SK-N-SH (cell line): ENCODE measurements around the gene CDCP2. TPM values are rescaled to one million over a fixed set of nuclear protein-coding genes. Genes with fewer than 3 reads are reported as not detected.

Experiments used
- CTCF ChIA-PET: fragments of 300-600, 350-600 bp; formaldehyde crosslinking; extraction: SDS; loops from one replicate; lab custom pipeline; 2021; lab: Yijun Ruan, JAX
- POLR2A ChIA-PET: fragments of 350-600 bp; sonication (Branson Sonifier 250); formaldehyde crosslinking; extraction: SDS; loops from one replicate; lab custom pipeline; 2020; ENCODE audit warnings: antibody characterized with exemption, inconsistent platforms; lab: Yijun Ruan, JAX
- DNase-seq: peaks from one replicate; pipeline ENCODE4 v3.0.0; 2012
- H2AFZ ChIP-seq: fragments of 200-600 bp; sonication (generic); 2 replicates; pipeline ENCODE4 v1.8.1; 2016; ENCODE audit warnings: antibody characterized with exemption, mild to moderate bottlenecking, low read depth
- H3F3A ChIP-seq: fragments of 200-600 bp; sonication (generic); replicated peaks from 2 replicates; pipeline ENCODE3; 2016; ENCODE audit warnings: antibody characterized with exemption, mild to moderate bottlenecking; ENCODE audit not compliant: insufficient read depth
- H3K27ac ChIP-seq, 2 experiments: fragments of 200-500 bp in 1 of 2; fragments of 200-600 bp in 1 of 2; sonication (Bioruptor generic) in 1 of 2; sonication (generic), shearing (Covaris generic) in 1 of 2; 2 replicates each; pipeline versions ENCODE4 v1.5.1 to v1.6.1; 2014 to 2016; ENCODE audit warnings: low read depth in 2 of 2, inconsistent platforms in 1 of 2, low read length in 1 of 2, mild to moderate bottlenecking in 1 of 2, mixed read lengths in 1 of 2
- H3K27me3 ChIP-seq: fragments of 200-600 bp; sonication (generic), shearing (Covaris generic); 2 replicates; pipeline ENCODE4 v1.6.1; 2016; ENCODE audit warnings: mixed run types; ENCODE audit not compliant: insufficient read depth
- H3K36me3 ChIP-seq, 2 experiments: fragments of 200-500 bp in 1 of 2; fragments of 200-600 bp in 1 of 2; sonication (Bioruptor generic) in 1 of 2; sonication (generic) in 1 of 2; replicated peaks in 1 of 2; 2 replicates each; pipeline versions ENCODE3 to v1.5.1; 2014 to 2016; ENCODE audit warnings: low read length in 1 of 2, mild to moderate bottlenecking in 1 of 2; ENCODE audit not compliant: insufficient read depth in 2 of 2, control insufficient read depth in 1 of 2
- H3K4me1 ChIP-seq, 2 experiments: fragments of 200-500 bp in 1 of 2; fragments of 200-600 bp in 1 of 2; sonication (Bioruptor generic) in 1 of 2; sonication (generic), shearing (Covaris generic) in 1 of 2; 2 replicates each; pipeline versions ENCODE4 v1.5.1 to v1.6.1; 2014 to 2016; ENCODE audit warnings: low read depth in 1 of 2, low read length in 1 of 2, mixed run types in 1 of 2; ENCODE audit not compliant: insufficient read depth in 2 of 2, control insufficient read depth in 1 of 2
- H3K4me2 ChIP-seq: fragments of 200-600 bp; sonication (generic), shearing (Covaris generic); 2 replicates; pipeline ENCODE4 v1.6.1; 2017; ENCODE audit warnings: mixed run types
- H3K4me3 ChIP-seq, 2 experiments: fragments of 200-500 bp in 1 of 2; fragments of 200-600 bp in 1 of 2; sonication (Bioruptor generic) in 1 of 2; sonication (generic), shearing (Covaris generic) in 1 of 2; 2 replicates each; pipeline versions ENCODE4 v1.5.1 to v1.8.1; 2014 to 2016; ENCODE audit warnings: low read depth in 2 of 2, inconsistent platforms in 1 of 2, low read length in 1 of 2, mild to moderate bottlenecking in 1 of 2, mixed read lengths in 1 of 2, moderate library complexity in 1 of 2
- H3K79me2 ChIP-seq: fragments of 200-600 bp; sonication (generic); 2 replicates; pipeline ENCODE4 v1.8.1; 2017; ENCODE audit warnings: mild to moderate bottlenecking; ENCODE audit not compliant: insufficient read depth
- H3K9ac ChIP-seq: fragments of 200-600 bp; sonication (generic); 2 replicates; pipeline ENCODE4 v1.6.1; 2017; ENCODE audit warnings: mixed run types
- H3K9me2 ChIP-seq: fragments of 200-600 bp; sonication (generic); 2 replicates; pipeline ENCODE4 v1.6.1; 2017; ENCODE audit warnings: mixed run types
- H3K9me3 ChIP-seq: fragments of 200-600 bp; sonication (generic); 2 replicates; pipeline ENCODE4 v1.6.1; 2017; ENCODE audit warnings: mixed run types, mild to moderate bottlenecking, moderate library complexity
- H4K20me1 ChIP-seq: fragments of 200-600 bp; sonication (generic); 2 replicates; pipeline ENCODE4 v1.6.1; 2017; ENCODE audit warnings: mild to moderate bottlenecking, mixed run types; ENCODE audit not compliant: insufficient read depth
- CHD2 ChIP-seq: fragments of 150-350 bp; IDR thresholded peaks from 2 replicates; pipeline ENCODE4 v1.6.1; 2018; ENCODE audit warnings: low read length; ENCODE audit not compliant: partially characterized antibody
- GABPA ChIP-seq: IDR thresholded peaks from 2 replicates; pipeline ENCODE4 v1.4.0; 2012; ENCODE audit warnings: low read depth, mild to moderate bottlenecking
- GATA2 ChIP-seq: sonication (generic); formaldehyde crosslinking; IDR thresholded peaks from 2 replicates; pipeline ENCODE4 v1.5.0; 2020; ENCODE audit warnings: mild to moderate bottlenecking, missing genetic modification reagents
- NRF1 ChIP-seq: IDR thresholded peaks from 2 replicates; pipeline ENCODE4 v1.6.1; 2012; ENCODE audit warnings: low read depth, mild to moderate bottlenecking, low read length
- RFX5 ChIP-seq: IDR thresholded peaks from 2 replicates; pipeline ENCODE4 v1.6.1; 2012; ENCODE audit warnings: mild to moderate bottlenecking, improper control_type of control experiment, low read length
- YY1 ChIP-seq: IDR thresholded peaks from 2 replicates; pipeline ENCODE4 v1.4.0; 2012; ENCODE audit warnings: low read depth, mild to moderate bottlenecking
- WGBS: methylation state at CpG from one replicate; pipeline ENCODE4 v1.1.6; 2017; ENCODE audit warnings: low lambda C conversion rate; 5-methylcytosine and 5-hydroxymethylcytosine counted together
- polyA plus RNA-seq, 3 experiments: library from polyadenylated mRNA; depleted of rRNA; stranded (reverse); fragments of >200 nt; gene quantifications; 2 replicates each; pipeline ENCODE4 v1.2.3, GENCODE V29; 2012
- TF ChIP-seq, protein P1 (sequence below): IDR thresholded peaks from 2 replicates; pipeline ENCODE4 v1.6.1; 2012; ENCODE audit warnings: mild to moderate bottlenecking, low read depth, low read length, moderate library complexity

Gene CDCP2
- polyA plus RNA-seq, 1 of the 3 experiments (the other 2 are of a cell fraction) = not detected

DNA sequence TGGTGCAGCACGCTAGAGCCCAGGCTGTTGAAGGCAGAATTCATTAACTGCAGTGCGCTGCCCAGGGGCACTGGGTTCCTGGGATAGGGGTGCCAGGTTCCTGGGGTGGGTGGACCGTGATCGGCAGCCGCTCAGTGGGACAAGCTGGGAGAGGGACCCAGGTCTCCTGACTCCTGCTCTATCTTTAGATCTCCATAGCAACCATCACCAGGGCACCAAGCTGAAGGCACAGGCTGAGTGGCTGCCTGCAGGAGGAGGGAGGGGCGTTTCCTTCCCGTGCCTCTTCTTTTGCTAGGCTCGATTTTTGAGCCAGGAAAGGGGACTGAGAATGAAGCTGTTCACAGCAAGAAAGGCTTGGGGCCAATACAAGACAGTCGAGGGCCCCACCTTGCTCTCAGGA lies 20.9 kb upstream of the CDCP2 start (continued):
- no peak for TF ChIP-seq NRF1
- TF ChIP-seq, protein P1, sequence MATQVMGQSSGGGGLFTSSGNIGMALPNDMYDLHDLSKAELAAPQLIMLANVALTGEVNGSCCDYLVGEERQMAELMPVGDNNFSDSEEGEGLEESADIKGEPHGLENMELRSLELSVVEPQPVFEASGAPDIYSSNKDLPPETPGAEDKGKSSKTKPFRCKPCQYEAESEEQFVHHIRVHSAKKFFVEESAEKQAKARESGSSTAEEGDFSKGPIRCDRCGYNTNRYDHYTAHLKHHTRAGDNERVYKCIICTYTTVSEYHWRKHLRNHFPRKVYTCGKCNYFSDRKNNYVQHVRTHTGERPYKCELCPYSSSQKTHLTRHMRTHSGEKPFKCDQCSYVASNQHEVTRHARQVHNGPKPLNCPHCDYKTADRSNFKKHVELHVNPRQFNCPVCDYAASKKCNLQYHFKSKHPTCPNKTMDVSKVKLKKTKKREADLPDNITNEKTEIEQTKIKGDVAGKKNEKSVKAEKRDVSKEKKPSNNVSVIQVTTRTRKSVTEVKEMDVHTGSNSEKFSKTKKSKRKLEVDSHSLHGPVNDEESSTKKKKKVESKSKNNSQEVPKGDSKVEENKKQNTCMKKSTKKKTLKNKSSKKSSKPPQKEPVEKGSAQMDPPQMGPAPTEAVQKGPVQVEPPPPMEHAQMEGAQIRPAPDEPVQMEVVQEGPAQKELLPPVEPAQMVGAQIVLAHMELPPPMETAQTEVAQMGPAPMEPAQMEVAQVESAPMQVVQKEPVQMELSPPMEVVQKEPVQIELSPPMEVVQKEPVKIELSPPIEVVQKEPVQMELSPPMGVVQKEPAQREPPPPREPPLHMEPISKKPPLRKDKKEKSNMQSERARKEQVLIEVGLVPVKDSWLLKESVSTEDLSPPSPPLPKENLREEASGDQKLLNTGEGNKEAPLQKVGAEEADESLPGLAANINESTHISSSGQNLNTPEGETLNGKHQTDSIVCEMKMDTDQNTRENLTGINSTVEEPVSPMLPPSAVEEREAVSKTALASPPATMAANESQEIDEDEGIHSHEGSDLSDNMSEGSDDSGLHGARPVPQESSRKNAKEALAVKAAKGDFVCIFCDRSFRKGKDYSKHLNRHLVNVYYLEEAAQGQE = no peak
- TF ChIP-seq GATA2 (CRISPR knock-in tag) = no peak
- no peak for TF ChIP-seq YY1
- no peak for TF ChIP-seq RFX5

DNA sequence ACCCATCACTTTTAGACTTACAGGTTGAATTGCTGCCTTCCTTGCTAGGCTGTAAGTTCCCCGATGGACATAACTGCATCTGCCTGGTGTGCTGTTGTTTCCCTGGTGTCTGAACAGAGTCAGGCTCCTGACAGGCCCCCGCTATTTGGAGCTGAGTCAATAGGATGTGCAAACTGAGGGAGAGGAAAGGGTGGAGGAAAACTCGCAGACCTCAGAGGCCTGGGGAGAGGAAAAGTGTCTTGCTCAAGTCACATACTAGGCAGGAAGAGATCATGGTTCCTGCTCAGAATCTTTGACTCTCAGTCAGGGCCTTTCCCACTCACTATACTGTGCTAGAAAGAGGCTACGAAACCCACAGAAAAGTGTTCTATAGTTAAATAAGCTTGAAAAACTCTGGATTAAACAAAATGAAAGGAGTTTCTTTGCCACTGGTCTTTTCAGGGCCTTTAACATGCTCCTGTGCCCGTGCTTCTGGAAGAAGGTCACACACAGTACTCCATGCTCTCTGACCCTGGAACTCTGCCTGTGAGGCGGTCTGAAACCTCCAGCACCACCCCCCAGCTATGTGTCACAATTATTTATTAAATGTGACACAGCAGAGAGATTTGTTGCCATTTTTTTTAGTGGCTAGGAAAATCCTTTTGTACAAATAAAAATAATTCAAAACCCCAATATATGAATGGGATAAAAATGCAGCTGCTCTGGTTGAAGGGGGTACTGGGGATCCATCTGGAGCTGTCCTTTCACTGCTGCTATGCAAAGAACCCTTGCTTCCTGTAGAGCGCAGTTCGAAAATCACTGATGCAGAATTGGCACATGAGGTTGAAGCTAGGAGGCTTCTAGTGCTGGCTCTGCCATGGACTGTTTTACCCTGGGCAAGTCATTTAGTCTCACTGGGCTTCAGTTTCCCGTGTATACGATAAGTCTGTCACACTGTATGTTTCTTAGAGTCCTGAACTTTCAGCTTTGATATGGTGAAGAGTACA lies 20.1 kb upstream of the CDCP2 start:
- POLR2A ChIA-PET = interaction anchor here (0.5 kb wide), 1 partner anchor 401 kb away, joined by 3 read pairs; no protein-coding TSS in a partner anchor
- no peak for DNase-seq
- no peaks in the 10 kb centered on the region for H4K20me1 ChIP-seq
- H3K79me2 ChIP-seq = no peaks in the 10 kb centered on the region
- no peaks in the 10 kb centered on the region; a peak in 1 of 4 replicates for H3K4me1 ChIP-seq
- H3K9me3 ChIP-seq = no peaks in the 10 kb centered on the region
- no peak overlapping the region for H3K4me2 ChIP-seq
- no peak overlapping the region for H2AFZ ChIP-seq
- H3K9ac ChIP-seq = no peak overlapping the region
- H3K36me3 ChIP-seq = no peaks in the 10 kb centered on the region
- TF ChIP-seq GABPA = no peak
- H3K9me2 ChIP-seq = no peaks in the 10 kb centered on the region
- no peaks in the 10 kb centered on the region for H3F3A ChIP-seq
- H3K27me3 ChIP-seq = no peaks in the 10 kb centered on the region
- no peak overlapping the region for H3K4me3 ChIP-seq
- H3K27ac ChIP-seq = no peak overlapping the region
- 90% methylated on average over 10 of the region's 10 CpGs for WGBS
- CTCF ChIA-PET = interaction anchor here (0.9 to 1.4 kb wide), 4 partner anchors 9 to 316 kb away, joined by 3 to 6 read pairs (median 3); no protein-coding TSS in a partner anchor

DNA sequence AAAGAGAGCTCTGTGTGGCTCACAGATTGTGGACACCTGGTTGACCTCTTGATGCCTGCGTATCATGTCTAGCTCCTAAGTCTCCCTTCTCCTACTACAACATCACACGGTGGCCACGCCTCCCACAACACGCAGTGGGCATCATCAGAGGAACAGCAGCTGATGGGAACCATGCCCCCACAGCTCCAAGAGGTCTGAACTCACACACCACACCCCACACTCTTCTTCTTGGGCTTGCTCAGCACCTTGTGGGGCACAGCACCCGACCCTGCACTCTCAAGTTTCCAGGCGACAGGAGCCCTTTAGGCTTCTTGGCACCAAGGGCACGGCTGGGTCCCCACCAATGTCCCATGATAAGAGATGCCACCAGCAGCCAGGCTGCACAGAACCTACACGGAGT lies 18.8 kb upstream of the CDCP2 start:
- ChIA-PET POLR2A (no interaction called here), CTCF (interaction anchor here (0.5 to 1.3 kb wide), 3 partner anchors 10 to 231 kb away, joined by 3 to 4 read pairs (median 3); no protein-coding TSS in a partner anchor)
- no peak for TF ChIP-seq CHD2
- H4K20me1 ChIP-seq = no peaks in the 10 kb centered on the region
- no peaks in the 10 kb centered on the region for H3K79me2 ChIP-seq
- no peaks in the 10 kb centered on the region for H3K27me3 ChIP-seq
- H3K36me3 ChIP-seq = no peaks in the 10 kb centered on the region
- H3K9me3 ChIP-seq = no peaks in the 10 kb centered on the region
- no peak overlapping the region for H3K9ac ChIP-seq
- H3F3A ChIP-seq = no peaks in the 10 kb centered on the region
- H3K27ac ChIP-seq = no peak overlapping the region
- 93% methylated on average over 8 of the region's 8 CpGs for WGBS
- no peak for DNase-seq
- H3K4me3 ChIP-seq = no peak overlapping the region
- no peak overlapping the region for H3K4me2 ChIP-seq
- no peaks in the 10 kb centered on the region; a peak in 1 of 4 replicates for H3K4me1 ChIP-seq
- no peaks in the 10 kb centered on the region for H3K9me2 ChIP-seq
- no peak overlapping the region for H2AFZ ChIP-seq
